GM21825 (cell line): ENCODE measurements around the gene MOB1B.
"Not testable (repeated sequence)": the region's sequence is repeated elsewhere in the genome, so short reads cannot be mapped to it uniquely, and the experiment has no call there.

Experiments used
- ATAC-seq: cut with Tn5 transposase; IDR thresholded peaks from one replicate; pipeline ENCODE4 v1.9.1; 2021; ENCODE audit warnings: mild to moderate bottlenecking, moderate library complexity; ENCODE audit not compliant: unreplicated experiment

The MOB1B gene

GRCh38 chr4:71005025-71005424, 102.9 kb downstream of the MOB1B start:
- not testable (repeated sequence) for ATAC-seq

DNA sequence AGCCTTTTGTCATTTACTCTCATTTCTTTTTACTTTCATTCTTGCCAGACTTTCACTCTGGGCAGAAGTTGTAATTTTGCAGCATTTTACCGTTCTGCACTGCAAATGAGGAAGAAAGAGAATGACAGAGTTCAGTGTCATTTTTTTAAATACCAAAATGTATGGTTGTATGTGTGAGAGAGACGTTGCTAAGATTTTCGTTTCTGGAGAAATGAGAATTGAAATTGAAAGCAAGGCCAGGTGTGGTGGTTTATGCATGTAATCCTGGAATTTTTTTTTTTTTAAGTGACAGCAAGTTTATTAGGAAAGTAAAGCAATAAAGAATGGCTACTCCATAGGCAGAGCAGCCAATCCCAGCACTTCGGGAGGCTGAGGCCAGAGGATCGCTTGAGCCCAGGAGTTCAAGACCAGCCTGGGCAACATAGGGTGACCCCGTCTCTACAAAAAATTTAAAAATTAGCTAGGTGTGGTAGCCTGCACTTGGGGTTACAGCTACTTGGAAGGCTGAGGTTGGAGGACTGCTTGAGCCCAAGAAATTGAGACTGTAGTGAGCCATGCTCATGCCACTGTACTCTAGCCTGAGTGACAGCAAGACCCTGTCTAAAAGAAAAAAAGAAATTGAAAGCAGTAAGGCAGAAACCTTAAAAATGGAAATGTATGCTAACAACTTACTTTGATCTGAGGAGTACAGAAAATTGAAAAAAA, 104.2 kb downstream of the MOB1B start:
- ATAC-seq = peak; percentile 80

GRCh38 chr4:71008196-71008595, 106.0 kb downstream of the MOB1B start:
- no peak for ATAC-seq

- no peak for ATAC-seq
Observed at GRCh38 chr4:71009086-71009485, 106.9 kb downstream of the MOB1B start.

DNA sequence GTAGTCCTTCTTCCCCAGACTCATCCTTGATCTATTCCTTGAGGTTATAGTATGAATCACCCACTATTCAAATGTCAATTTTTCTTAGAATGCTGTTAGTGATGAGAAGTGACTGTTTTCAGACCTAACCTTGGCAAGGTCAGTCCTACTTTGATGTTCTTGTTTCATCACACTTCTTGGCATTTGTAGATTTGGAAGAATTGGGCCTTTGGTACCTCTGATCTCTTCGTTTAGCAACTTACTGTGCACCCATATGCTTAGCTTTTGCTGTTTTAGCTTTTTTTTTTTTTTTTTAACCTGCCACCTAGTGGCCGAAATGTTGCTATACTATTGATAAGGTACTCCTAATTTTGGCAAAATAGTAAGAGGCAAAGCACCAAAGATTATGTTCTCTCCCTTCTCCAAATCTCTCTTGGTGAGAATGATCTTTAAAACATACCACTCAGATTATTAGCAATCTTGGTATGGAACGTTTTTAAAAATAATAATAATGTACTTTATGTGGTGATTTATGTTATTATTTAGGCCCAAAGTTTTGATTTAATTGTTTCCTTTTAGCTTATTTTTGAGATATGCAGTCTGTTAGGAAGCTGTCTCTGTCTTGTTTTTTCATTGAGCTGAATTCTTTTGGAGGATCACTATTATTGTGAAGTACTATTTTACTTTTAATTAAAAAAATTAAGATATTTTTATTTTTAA, 107.9 kb downstream of the MOB1B start:
- ATAC-seq = no peak

- ATAC-seq = no peak
Observed at GRCh38 chr4:71011451-71011850, 109.3 kb downstream of the MOB1B start.

- not testable (repeated sequence) for ATAC-seq
Observed at GRCh38 chr4:71017391-71017790, 115.2 kb downstream of the MOB1B start.

GRCh38 chr4:71020611-71021010, 118.4 kb downstream of the MOB1B start:
- ATAC-seq = no peak

- no peak for ATAC-seq
Observed at GRCh38 chr4:71025654-71026053, 123.5 kb downstream of the MOB1B start.

GRCh38 chr4:71026086-71026485, 123.9 kb downstream of the MOB1B start:
- no peak for ATAC-seq

DNA sequence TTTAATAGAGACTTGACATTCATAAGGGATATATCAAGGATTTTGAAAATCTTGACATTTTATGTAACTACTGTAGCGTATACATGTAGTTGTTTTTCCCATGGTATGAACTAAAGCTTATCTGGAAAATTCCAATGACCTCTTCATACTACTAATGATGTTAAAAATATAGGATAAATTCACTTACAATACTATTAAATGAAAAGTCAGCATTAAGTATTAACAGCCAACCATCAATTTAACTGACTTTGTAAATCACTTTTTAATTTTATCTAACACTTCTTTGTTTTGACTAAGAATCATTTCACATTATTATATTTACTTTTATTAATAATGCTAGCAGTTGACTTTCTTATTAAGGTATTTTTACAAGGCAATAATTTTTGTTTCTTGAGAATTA, 125.4 kb downstream of the MOB1B start:
- ATAC-seq = no peak

DNA sequence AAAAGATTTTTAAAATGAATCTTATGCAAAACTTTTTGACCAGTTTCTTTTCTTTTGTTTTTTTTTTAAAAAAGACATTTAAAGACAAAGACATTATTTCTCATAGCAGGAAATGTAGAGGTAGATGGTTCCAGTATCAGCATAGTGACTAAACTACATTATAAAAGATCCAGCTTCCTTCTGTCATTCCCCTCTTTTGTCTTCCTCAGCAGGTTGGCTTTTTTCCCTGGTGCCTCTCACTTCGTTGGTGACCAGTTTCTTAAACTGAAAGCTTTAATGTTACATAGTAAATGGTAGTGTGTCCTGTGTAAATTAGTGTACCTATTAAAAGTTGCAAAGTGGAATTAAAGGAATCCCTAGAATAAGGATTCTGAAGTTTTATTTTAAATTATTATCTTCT, 127.3 kb downstream of the MOB1B start:
- ATAC-seq = no peak

DNA sequence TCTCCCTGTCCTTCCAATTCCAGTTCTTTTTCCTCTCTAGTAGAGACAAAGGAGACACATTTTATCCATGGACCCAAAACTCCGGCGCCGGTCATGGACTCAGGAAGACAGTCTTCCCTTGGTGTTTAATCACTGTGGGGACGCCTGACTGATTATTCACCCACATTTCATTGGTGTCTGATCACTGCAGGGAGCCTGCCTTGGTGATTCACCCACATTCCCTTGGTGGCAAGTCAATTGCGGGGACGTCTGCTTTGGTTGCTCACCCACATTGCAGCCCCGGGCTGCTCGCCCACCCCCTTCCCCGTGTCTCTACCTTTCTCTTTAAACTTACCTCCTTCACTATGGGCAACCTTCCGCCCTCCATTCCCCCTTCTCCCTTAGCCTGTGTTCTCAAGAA, 129.9 kb downstream of the MOB1B start:
- not testable (repeated sequence) for ATAC-seq
